Measurements from ENCODE around the gene GABRB2.

DNA sequence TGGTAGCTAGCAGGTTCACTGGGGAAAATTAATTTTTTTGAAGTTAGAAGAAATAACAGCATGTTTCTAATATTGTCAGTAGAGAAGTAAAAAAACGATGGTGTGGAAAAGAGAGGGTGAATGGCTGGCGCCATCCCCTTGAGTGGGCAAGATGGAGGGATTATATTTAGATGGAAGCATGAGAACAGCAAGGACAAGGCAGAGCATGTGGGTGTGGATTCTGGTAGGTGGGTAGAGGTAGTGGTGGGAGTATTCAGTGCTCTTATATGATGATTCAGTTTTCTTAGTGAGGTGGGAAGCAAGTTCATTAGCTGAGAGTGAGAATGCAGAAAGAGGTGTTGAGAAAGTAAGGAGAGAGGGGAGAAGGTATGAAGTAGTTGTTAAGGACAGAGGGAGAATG lies 188.1 kb downstream of the GABRB2 start:
- TF ChIP-seq, protein P1, sequence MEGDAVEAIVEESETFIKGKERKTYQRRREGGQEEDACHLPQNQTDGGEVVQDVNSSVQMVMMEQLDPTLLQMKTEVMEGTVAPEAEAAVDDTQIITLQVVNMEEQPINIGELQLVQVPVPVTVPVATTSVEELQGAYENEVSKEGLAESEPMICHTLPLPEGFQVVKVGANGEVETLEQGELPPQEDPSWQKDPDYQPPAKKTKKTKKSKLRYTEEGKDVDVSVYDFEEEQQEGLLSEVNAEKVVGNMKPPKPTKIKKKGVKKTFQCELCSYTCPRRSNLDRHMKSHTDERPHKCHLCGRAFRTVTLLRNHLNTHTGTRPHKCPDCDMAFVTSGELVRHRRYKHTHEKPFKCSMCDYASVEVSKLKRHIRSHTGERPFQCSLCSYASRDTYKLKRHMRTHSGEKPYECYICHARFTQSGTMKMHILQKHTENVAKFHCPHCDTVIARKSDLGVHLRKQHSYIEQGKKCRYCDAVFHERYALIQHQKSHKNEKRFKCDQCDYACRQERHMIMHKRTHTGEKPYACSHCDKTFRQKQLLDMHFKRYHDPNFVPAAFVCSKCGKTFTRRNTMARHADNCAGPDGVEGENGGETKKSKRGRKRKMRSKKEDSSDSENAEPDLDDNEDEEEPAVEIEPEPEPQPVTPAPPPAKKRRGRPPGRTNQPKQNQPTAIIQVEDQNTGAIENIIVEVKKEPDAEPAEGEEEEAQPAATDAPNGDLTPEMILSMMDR (IDR thresholded peaks at IDR 0.05), result no peak
- no peak for TF ChIP-seq ZFX (IDR thresholded peaks at IDR 0.05; ENCODE audit: borderline replicate concordance)

All from 22Rv1 (cell line).